AG09309 (cell line): ENCODE data around the gene MDM2.

Experiments used
- DNase-seq: peaks from one replicate; pipeline ENCODE4 v3.0.0-alpha.2; 2010; ENCODE audit warnings: low read depth
- H3K4me3 ChIP-seq: 2 replicates; pipeline ENCODE4 v1.5.1; 2011; ENCODE audit warnings: mild to moderate bottlenecking, low read depth, low read length, moderate library complexity; ENCODE audit not compliant: control insufficient read depth
- CTCF ChIP-seq: IDR thresholded peaks from 2 replicates; pipeline ENCODE4 v1.5.1; 2011; ENCODE audit warnings: mild to moderate bottlenecking, low read depth, low read length, inconsistent platforms; ENCODE audit not compliant: insufficient read depth, control insufficient read depth; ENCODE audit errors: missing control alignments

Gene MDM2

GRCh38 chr12:68765696-68766095, 42.3 kb upstream of the MDM2 start:
- no peak overlapping the region for H3K4me3 ChIP-seq
- no peak for DNase-seq
- no peak for TF ChIP-seq CTCF

- no peak for DNase-seq
- H3K4me3 ChIP-seq, result no peak overlapping the region
- TF ChIP-seq CTCF, result no peak
Measured at GRCh38 chr12:68766646-68767045, 41.3 kb upstream of the MDM2 start.

GRCh38 chr12:68767191-68767590, 40.8 kb upstream of the MDM2 start:
- H3K4me3 ChIP-seq, result no peak overlapping the region
- TF ChIP-seq CTCF, result no peak
- DNase-seq, result no peak

- no peak for DNase-seq
- no peak for TF ChIP-seq CTCF
- no peak overlapping the region for H3K4me3 ChIP-seq
Measured at GRCh38 chr12:68768431-68768939, 39.5 kb upstream of the MDM2 start.

GRCh38 chr12:68769941-68770340, 38.0 kb upstream of the MDM2 start:
- no peak overlapping the region for H3K4me3 ChIP-seq
- TF ChIP-seq CTCF, result no peak
- no peak for DNase-seq

GRCh38 chr12:68771223-68771925, 36.6 kb upstream of the MDM2 start:
- DNase-seq, result no peak
- H3K4me3 ChIP-seq, result no peak overlapping the region
- TF ChIP-seq CTCF, result no peak
